GM12864 (cell line): ENCODE data around the gene YRDC.
"Not testable (repeated sequence)": the region's sequence is repeated elsewhere in the genome, so short reads cannot be mapped to it uniquely, and the experiment has no call there.

Experiments
- DNase-seq: peaks from one replicate; pipeline ENCODE4 v3.0.0-alpha.2; 2011; ENCODE audit warnings: low read depth
- H3K4me3 ChIP-seq: 2 replicates; pipeline ENCODE4 v1.5.1; 2011; ENCODE audit warnings: mild to moderate bottlenecking, low read depth, low read length, control low read depth
- TF ChIP-seq, protein P1 (sequence below): IDR thresholded peaks from 2 replicates; pipeline ENCODE4 v1.5.1; 2011; ENCODE audit warnings: low read depth, mild to moderate bottlenecking, moderate library complexity, low read length, control low read depth, inconsistent platforms; ENCODE audit errors: missing control alignments

Gene YRDC

DNA sequence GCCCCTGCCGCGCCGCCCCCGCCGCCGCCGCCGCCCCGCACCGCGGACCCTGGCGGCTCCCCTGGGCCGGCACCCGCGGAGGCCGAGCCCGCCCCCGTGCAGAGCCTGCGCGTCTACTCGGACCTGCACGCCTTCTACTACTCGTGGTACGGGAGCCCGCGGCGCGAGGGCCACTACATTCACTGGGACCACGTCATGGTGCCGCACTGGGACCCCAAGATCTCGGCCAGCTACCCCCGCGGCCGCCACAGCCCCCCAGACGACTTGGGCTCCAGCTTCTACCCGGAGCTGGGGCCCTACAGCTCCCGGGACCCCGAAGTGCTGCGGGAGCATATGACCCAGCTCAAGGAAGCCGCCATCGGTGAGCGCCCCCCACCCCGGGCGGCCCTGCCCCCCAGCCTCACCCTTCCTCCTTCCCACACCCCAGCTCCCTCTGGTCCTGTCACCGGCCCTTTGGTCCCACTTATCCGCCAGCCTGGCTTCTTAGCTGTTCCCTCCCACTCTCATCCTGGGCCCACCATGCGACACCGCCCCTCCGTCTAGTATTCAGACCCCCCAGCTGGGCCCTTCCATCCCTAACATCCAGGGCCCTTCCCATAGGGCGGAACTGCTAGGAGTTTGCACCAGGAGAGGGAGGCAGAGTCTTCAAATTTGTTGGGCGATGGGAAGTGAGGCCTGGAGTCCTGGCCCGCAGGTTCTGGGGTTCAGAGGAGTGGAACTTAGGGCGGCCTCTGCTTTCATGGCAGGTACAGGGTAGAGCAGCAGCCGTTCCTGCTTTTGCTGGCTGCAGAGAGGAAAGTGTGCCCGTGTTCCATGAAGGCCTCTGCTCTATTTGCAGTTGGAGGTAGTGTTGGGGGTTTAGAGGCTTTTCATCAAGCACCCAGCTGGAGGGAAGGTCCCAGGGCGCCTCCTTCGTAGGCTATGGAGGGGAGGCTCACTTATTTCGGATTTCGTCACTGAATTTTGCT lies 13.4 kb downstream of the YRDC start:
- peak overlapping the region; percentile 69 for H3K4me3 ChIP-seq
- DNase-seq: no peak
- TF ChIP-seq, protein P1, sequence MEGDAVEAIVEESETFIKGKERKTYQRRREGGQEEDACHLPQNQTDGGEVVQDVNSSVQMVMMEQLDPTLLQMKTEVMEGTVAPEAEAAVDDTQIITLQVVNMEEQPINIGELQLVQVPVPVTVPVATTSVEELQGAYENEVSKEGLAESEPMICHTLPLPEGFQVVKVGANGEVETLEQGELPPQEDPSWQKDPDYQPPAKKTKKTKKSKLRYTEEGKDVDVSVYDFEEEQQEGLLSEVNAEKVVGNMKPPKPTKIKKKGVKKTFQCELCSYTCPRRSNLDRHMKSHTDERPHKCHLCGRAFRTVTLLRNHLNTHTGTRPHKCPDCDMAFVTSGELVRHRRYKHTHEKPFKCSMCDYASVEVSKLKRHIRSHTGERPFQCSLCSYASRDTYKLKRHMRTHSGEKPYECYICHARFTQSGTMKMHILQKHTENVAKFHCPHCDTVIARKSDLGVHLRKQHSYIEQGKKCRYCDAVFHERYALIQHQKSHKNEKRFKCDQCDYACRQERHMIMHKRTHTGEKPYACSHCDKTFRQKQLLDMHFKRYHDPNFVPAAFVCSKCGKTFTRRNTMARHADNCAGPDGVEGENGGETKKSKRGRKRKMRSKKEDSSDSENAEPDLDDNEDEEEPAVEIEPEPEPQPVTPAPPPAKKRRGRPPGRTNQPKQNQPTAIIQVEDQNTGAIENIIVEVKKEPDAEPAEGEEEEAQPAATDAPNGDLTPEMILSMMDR: no peak

DNA sequence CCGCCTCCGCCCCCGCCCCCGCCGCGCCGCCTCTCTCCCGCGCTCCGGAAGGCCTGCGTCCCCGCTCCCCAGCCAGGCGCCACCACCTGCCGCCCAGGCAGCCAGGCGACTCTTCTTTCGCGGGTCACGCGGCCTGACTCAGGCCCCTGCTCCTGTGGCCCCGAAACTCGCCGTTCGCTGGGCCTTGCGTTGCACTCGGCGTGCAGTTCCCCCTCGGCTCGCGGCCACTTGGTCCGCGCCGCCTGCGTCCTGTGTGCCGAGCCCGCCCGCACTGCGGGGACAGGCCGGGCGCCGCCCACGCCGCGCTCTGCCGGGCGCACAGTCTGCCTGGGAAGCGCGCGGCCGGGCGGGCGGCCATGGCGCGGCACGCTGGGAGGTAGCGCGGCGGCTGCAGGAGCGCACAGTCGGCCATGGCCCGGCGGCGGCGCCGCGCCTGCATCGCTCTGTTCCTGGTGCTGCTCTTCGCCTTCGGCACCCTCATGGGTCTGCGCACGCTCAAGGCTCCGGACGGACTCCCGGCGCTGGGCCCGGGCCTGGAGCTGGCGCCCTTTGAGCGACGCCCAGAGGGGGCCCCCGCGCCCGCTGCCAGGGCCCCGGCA lies 14.1 kb downstream of the YRDC start, which contains the start of gene MANEAL:
Gene MANEAL (plus strand): TSS at position 75 of the 599 bp plus-strand sequence. CDS start 336 bp downstream, at position 411.
- no peak for DNase-seq
- TF ChIP-seq, protein P1: no peak
- H3K4me3 ChIP-seq: peak within 1 kb of the TSS; percentile 69

DNA sequence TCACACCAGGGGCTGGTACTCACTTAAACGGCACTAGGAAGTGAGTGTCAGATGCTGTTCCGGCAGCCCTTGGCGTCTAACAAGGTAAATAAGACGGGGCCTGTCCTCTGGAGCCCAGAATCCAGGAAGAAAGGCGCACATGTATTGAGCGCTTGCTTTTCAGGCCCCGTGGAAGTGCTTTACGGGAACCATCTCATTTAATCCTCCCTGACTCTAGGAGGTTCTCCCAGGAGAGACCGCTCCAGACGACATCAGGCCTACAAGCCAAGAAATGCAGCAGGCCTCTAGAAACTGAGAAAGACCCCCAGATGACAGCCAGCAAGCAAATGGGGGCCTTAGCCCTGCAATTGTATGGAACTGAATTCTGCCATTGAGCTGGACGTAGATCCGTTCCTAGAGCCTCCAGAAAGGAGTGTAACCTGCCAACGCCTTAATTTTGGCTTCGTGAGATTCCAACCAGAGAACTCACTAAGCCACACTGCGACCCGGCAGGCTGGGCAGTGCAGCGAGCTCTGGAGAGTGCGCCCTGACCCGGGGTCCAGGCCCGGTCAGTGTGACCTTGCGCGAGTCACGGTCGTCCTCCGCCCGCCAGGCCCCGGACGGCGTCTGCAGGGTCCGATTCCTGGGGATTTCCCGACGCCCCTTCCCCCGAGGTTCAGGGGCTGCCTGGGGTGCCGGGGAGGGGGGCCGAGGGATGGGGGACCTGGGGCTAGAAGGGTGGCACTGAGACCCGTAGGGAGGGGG lies 14.9 kb downstream of the YRDC start:
- H3K4me3 ChIP-seq: peak overlapping the region; percentile 69
- no peak for DNase-seq
- TF ChIP-seq, protein P1: no peak

DNA sequence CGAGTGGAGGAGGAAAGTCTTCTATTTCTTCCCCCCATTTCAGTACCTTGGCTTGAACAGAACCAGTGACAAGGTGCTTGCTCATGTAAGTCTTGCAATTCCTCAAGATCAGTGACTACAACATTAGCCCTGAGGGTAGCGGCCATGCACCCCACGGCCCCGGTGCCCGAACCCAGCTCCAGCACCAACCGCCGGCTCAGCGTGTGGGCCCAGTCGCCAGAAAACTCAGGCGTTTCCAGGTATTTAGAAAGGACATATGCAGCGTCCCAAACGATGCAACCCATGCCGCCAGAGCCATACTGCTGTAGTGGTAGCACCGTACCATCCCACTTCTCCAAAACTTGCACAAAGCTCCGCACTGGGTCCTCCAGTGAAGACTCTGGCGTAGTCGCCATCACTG lies 25.5 kb downstream of the YRDC start:
- no peak for DNase-seq
- TF ChIP-seq, protein P1: no peak
- H3K4me3 ChIP-seq: no peak overlapping the region

DNA sequence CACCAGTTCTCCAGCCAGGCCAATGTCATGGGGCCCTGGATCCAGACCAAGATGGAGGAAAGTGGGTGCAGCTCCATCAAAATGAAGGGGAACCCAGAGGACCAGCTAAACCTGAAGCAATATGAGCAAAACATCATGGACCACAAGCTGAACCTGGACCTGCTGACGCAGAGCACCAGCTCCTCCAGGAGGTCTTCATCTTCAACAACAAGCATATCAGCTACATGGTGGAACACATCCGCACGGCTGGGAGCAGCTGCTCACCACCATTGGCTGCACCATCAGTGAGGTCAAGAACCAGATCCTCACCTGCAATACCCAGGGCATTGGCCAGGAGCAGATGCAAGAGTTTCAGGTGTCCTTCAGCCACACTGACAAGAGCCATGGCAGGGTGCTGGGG lies 29.4 kb downstream of the YRDC start:
- TF ChIP-seq, protein P1: peak; percentile 5
- H3K4me3 ChIP-seq: no peak overlapping the region
- DNase-seq: no peak

DNA sequence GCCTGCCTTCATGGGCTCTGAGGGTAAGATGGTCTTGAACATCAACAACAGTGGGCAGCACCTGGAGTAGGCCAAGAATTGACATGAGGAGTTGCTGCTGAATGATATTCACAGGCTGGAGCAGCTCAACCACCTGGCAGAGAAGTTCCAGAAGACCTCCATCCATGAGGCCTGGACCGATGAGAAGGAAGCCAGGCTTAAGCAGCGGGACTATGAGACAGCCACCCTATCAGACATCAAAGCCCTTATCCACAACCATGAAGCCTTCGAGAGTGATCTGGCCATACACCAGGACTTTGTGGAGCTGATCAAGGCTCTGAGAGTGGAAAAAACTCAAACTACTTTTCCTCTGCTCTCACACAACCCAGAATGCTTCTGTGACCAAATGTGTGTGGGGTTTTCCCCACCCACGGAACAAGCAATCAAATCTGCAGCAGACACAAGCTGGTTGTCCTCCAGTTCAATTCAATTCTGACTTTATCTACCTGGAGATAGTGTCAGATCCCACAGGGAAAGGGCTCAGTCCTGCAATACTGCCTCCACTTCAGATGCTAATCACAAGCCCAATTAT lies 31.0 kb downstream of the YRDC start:
- no peak for DNase-seq
- H3K4me3 ChIP-seq: no peak overlapping the region
- TF ChIP-seq, protein P1: no peak

DNA sequence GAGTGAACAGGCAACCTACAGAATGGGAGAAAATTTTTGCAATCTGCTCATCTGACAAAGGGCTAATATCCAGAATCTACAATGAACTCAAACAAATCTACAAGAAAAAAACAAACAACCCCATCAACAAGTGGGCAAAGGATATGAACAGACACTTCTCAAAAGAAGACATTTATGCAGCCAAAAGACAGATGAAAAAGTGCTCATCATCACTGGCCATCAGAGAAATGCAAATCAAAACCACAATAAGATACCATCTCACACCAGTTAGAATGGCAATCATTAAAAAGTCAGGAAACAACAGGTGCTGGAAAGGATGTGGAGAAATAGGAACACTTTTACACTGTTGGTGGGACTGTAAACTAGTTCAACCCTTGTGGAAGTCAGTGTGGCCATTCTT lies 36.6 kb downstream of the YRDC start:
- not testable (repeated sequence) for H3K4me3 ChIP-seq

More for the DNA sequence above, 36.6 kb downstream of the YRDC start:
- not testable (repeated sequence) for DNase-seq
